ENCODE results near the gene FCRL4. TPM values are rescaled to one million over a fixed set of nuclear protein-coding genes. Genes with fewer than 3 reads are reported as not detected.
A peak's percentile ranks its signal among the peaks of the same experiment; 100 is the strongest.

FCRL4 gene
- not detected for total RNA-seq

- DNase-seq (ENCODE audit: low spot score) = no peak
- ATAC-seq = peak; percentile 78 to 89
- no peaks in the 10 kb centered on the region for H3K36me3 Mint-ChIP-seq
- peak within 1 kb of the TSS; percentile 56 for H3K4me3 Mint-ChIP-seq
- H3K4me1 Mint-ChIP-seq (ENCODE audit: low read depth in 2 of 2) = peaks cover 17 to 25% of the 10 kb centered on the region in 2 donors
- H3K27ac Mint-ChIP-seq = no peak within 1 kb of the TSS
- H3K9me3 Mint-ChIP-seq = no peaks in the 10 kb centered on the region
- peaks cover 10 to 17% of the 10 kb centered on the region in 2 donors for H3K27me3 Mint-ChIP-seq
These were observed at the start of gene FCRL4 for GRCh38 chr1:157597959-157598667. TSS of gene FCRL4 (minus strand) at chr1:157598085. CDS start at chr1:157597944, 141 bp downstream.

GRCh38 chr1:157646144-157646543 lies 48.3 kb upstream of the FCRL4 start:
- H3K4me3 Mint-ChIP-seq = no peak overlapping the region
- no peak overlapping the region for H3K27ac Mint-ChIP-seq
- H3K27me3 Mint-ChIP-seq = no peaks in the 10 kb centered on the region
- H3K36me3 Mint-ChIP-seq = no peaks in the 10 kb centered on the region
- DNase-seq (ENCODE audit: low spot score) (no peak), ATAC-seq (no peak)
- no peaks in the 10 kb centered on the region for H3K4me1 Mint-ChIP-seq (ENCODE audit: low read depth in 2 of 2)
- H3K9me3 Mint-ChIP-seq = no peaks in the 10 kb centered on the region

GRCh38 chr1:157641177-157641576 lies 43.3 kb upstream of the FCRL4 start:
- Mint-ChIP-seq H3K27ac (no peak overlapping the region), H3K36me3 (no peaks in the 10 kb centered on the region), H3K27me3 (peaks cover 0 to 5% of the 10 kb centered on the region in 2 donors), H3K9me3 (no peaks in the 10 kb centered on the region), H3K4me1 (ENCODE audit: low read depth in 2 of 2) (no peaks in the 10 kb centered on the region), H3K4me3 (no peak overlapping the region)
- DNase-seq (ENCODE audit: low spot score) = no peak
- no peak for ATAC-seq

GRCh38 chr1:157639800-157640199 lies 41.9 kb upstream of the FCRL4 start:
- Mint-ChIP-seq H3K4me3 (no peak overlapping the region), H3K27ac (no peak overlapping the region), H3K4me1 (ENCODE audit: low read depth in 2 of 2) (no peaks in the 10 kb centered on the region), H3K9me3 (no peaks in the 10 kb centered on the region), H3K27me3 (peaks cover 0 to 5% of the 10 kb centered on the region in 2 donors), H3K36me3 (no peaks in the 10 kb centered on the region)
- ATAC-seq (no peak), DNase-seq (ENCODE audit: low spot score) (no peak)

- Mint-ChIP-seq H3K4me1 (ENCODE audit: low read depth in 2 of 2) (peaks cover 3 to 10% of the 10 kb centered on the region in 2 donors), H3K9me3 (no peaks in the 10 kb centered on the region), H3K4me3 (no peak overlapping the region), H3K36me3 (no peaks in the 10 kb centered on the region), H3K27me3 (peaks cover 9 to 24% of the 10 kb centered on the region in 2 donors), H3K27ac (no peak overlapping the region)
- ATAC-seq (no peak), DNase-seq (ENCODE audit: low spot score) (no peak)
These were observed 30.9 kb upstream of the FCRL4 start for GRCh38 chr1:157628773-157629172.

GRCh38 chr1:157626099-157626498 lies 28.2 kb upstream of the FCRL4 start:
- Mint-ChIP-seq H3K27ac (no peak overlapping the region), H3K4me1 (ENCODE audit: low read depth in 2 of 2) (peaks cover 3 to 10% of the 10 kb centered on the region in 2 donors), H3K36me3 (no peaks in the 10 kb centered on the region), H3K9me3 (no peaks in the 10 kb centered on the region), H3K4me3 (no peak overlapping the region), H3K27me3 (peaks cover 9 to 20% of the 10 kb centered on the region in 2 donors)
- no peak for ATAC-seq
- DNase-seq (ENCODE audit: low spot score) = no peak

GRCh38 chr1:157624471-157624870 lies 26.6 kb upstream of the FCRL4 start:
- Mint-ChIP-seq H3K27me3 (peaks cover 6 to 22% of the 10 kb centered on the region in 2 donors), H3K36me3 (no peaks in the 10 kb centered on the region), H3K4me3 (no peak overlapping the region), H3K9me3 (no peaks in the 10 kb centered on the region), H3K4me1 (ENCODE audit: low read depth in 2 of 2) (peaks cover 3 to 10% of the 10 kb centered on the region in 2 donors), H3K27ac (no peak overlapping the region)
- DNase-seq (ENCODE audit: low spot score) (no peak), ATAC-seq (no peak)

- ATAC-seq (no peak), DNase-seq (ENCODE audit: low spot score) (no peak)
- Mint-ChIP-seq H3K4me1 (ENCODE audit: low read depth in 2 of 2) (peaks cover 3 to 5% of the 10 kb centered on the region in 2 donors), H3K4me3 (no peak overlapping the region), H3K36me3 (no peaks in the 10 kb centered on the region), H3K27me3 (peaks cover 13 to 34% of the 10 kb centered on the region in 2 donors), H3K27ac (no peak overlapping the region), H3K9me3 (no peaks in the 10 kb centered on the region)
These were observed 24.6 kb upstream of the FCRL4 start for GRCh38 chr1:157622471-157622870.

GRCh38 chr1:157618190-157618589 lies 20.3 kb upstream of the FCRL4 start:
- DNase-seq (ENCODE audit: low spot score) (no peak), ATAC-seq (no peak)
- no peak overlapping the region for H3K27ac Mint-ChIP-seq
- H3K36me3 Mint-ChIP-seq = no peaks in the 10 kb centered on the region
- H3K9me3 Mint-ChIP-seq = no peaks in the 10 kb centered on the region
- H3K27me3 Mint-ChIP-seq = peaks cover 9 to 24% of the 10 kb centered on the region in 2 donors
- no peaks in the 10 kb centered on the region for H3K4me1 Mint-ChIP-seq (ENCODE audit: low read depth in 2 of 2)
- H3K4me3 Mint-ChIP-seq = no peak overlapping the region

GRCh38 chr1:157600236-157600635 lies 2.4 kb upstream of the FCRL4 start:
- Mint-ChIP-seq H3K4me3 (no peak overlapping the region), H3K9me3 (no peaks in the 10 kb centered on the region), H3K36me3 (peaks cover 2% of the 10 kb centered on the region), H3K27me3 (peaks cover 18 to 28% of the 10 kb centered on the region in 2 donors), H3K4me1 (ENCODE audit: low read depth in 2 of 2) (peaks cover 16 to 23% of the 10 kb centered on the region in 2 donors), H3K27ac (no peak overlapping the region)
- DNase-seq (ENCODE audit: low spot score) (no peak), ATAC-seq (no peak)

GRCh38 chr1:157596384-157596783 lies 1.5 kb downstream of the FCRL4 start:
- no peak overlapping the region for H3K27ac Mint-ChIP-seq
- ATAC-seq (no peak), DNase-seq (ENCODE audit: low spot score) (no peak)
- H3K9me3 Mint-ChIP-seq = no peaks in the 10 kb centered on the region
- peaks cover 17 to 25% of the 10 kb centered on the region in 2 donors for H3K4me1 Mint-ChIP-seq (ENCODE audit: low read depth in 2 of 2)
- H3K4me3 Mint-ChIP-seq = no peak overlapping the region
- peaks cover 5 to 7% of the 10 kb centered on the region in 2 donors for H3K27me3 Mint-ChIP-seq
- no peaks in the 10 kb centered on the region for H3K36me3 Mint-ChIP-seq

GRCh38 chr1:157595356-157595755 lies 2.5 kb downstream of the FCRL4 start:
- Mint-ChIP-seq H3K9me3 (no peaks in the 10 kb centered on the region), H3K27ac (peak overlapping the region in 1 of 2 donors; percentile 4), H3K4me1 (ENCODE audit: low read depth in 2 of 2) (peaks cover 15 to 25% of the 10 kb centered on the region in 2 donors), H3K36me3 (no peaks in the 10 kb centered on the region), H3K4me3 (peak overlapping the region; percentile 23), H3K27me3 (peaks cover 0 to 9% of the 10 kb centered on the region in 2 donors)
- ATAC-seq = peak; percentile 43 to 48
- no peak for DNase-seq (ENCODE audit: low spot score)

GRCh38 chr1:157585984-157586383 lies 11.9 kb downstream of the FCRL4 start:
- DNase-seq (ENCODE audit: low spot score) (no peak), ATAC-seq (no peak)
- no peaks in the 10 kb centered on the region for H3K4me1 Mint-ChIP-seq (ENCODE audit: low read depth in 2 of 2)
- no peaks in the 10 kb centered on the region for H3K9me3 Mint-ChIP-seq
- H3K27me3 Mint-ChIP-seq = peaks cover 5 to 27% of the 10 kb centered on the region in 2 donors
- no peaks in the 10 kb centered on the region for H3K36me3 Mint-ChIP-seq
- H3K27ac Mint-ChIP-seq = no peak overlapping the region
- no peak overlapping the region for H3K4me3 Mint-ChIP-seq

- peaks cover 5 to 22% of the 10 kb centered on the region in 2 donors for H3K27me3 Mint-ChIP-seq
- peaks cover 5 to 7% of the 10 kb centered on the region in 2 donors for H3K4me1 Mint-ChIP-seq (ENCODE audit: low read depth in 2 of 2)
- no peaks in the 10 kb centered on the region for H3K36me3 Mint-ChIP-seq
- H3K4me3 Mint-ChIP-seq = no peak overlapping the region
- H3K9me3 Mint-ChIP-seq = no peaks in the 10 kb centered on the region
- no peak for ATAC-seq
- no peak overlapping the region for H3K27ac Mint-ChIP-seq
- DNase-seq (ENCODE audit: low spot score) = no peak
These were observed 13.4 kb downstream of the FCRL4 start for GRCh38 chr1:157584503-157584902.

Data from natural killer cell treated with Interleukin-12 subunit alpha and Interleukin-12 subunit beta and Interleukin-15 and Interleukin-18, amount 100 ng/mL, for 72 hours (primary cell).